MM.1S (cell line): Measurements from ENCODE around the gene STRA6.

ENCODE experiments used
- EZH2 ChIP-seq: fragments of 300-600 bp; sonication (generic); optimal IDR thresholded peaks from 2 replicates; pipeline ENCODE3; 2017; ENCODE audit warnings: low read depth, mild to moderate bottlenecking, antibody characterized with exemption, low read length, mixed read lengths
- EZH2phosphoT487 ChIP-seq: fragments of 300-600 bp; sonication (generic); IDR thresholded peaks from 2 replicates; pipeline ENCODE4 v1.6.1; 2018; ENCODE audit warnings: antibody characterized with exemption, low read length
- TF ChIP-seq, protein P1 (sequence below): fragments of 300-600 bp; sonication (generic); IDR thresholded peaks from 2 replicates; pipeline ENCODE4 v1.5.1; 2016; ENCODE audit warnings: antibody characterized with exemption, low read length, mixed read lengths

DNA sequence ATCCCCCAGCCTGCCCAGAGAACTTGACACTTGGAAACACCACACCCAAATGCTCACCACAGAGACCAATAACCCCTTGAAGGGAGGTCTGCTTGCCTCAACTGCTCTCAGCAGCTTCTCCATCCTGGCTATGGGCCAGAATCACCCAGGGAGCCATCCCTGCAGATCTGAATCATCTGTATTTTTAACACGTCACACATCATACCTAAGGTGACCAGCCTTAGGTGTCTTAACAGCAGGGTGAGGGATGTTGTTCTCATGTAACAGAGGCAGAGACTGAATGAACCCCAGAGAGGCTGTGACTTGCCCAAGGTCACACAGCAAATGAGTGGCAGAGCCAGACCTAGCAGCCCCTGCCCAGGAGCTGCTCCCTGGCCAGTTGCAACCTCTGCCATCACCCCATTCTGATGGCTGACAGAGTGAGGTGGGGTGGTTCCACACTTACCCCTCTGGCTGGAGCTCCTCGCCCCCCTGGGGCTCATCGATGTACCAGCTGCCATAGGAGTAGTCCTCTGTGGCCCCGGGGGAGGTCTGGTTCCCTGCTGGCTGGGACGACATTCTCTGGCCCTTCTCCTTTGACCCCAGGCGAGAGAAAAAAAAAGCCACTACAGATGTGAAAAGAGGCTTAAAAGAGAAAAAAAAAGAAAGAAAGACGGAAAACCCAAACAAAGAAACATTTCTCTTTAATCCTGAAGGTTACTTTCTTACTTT, 722 bp downstream of the STRA6 start:
- TF ChIP-seq, protein P1, sequence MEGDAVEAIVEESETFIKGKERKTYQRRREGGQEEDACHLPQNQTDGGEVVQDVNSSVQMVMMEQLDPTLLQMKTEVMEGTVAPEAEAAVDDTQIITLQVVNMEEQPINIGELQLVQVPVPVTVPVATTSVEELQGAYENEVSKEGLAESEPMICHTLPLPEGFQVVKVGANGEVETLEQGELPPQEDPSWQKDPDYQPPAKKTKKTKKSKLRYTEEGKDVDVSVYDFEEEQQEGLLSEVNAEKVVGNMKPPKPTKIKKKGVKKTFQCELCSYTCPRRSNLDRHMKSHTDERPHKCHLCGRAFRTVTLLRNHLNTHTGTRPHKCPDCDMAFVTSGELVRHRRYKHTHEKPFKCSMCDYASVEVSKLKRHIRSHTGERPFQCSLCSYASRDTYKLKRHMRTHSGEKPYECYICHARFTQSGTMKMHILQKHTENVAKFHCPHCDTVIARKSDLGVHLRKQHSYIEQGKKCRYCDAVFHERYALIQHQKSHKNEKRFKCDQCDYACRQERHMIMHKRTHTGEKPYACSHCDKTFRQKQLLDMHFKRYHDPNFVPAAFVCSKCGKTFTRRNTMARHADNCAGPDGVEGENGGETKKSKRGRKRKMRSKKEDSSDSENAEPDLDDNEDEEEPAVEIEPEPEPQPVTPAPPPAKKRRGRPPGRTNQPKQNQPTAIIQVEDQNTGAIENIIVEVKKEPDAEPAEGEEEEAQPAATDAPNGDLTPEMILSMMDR: no peak
- TF ChIP-seq EZH2: no peak
- TF ChIP-seq EZH2phosphoT487: no peak
